Subcutaneous adipose tissue (tissue), 4 donors: ENCODE results near the gene SH3BP2. TPM values are rescaled to one million over a fixed set of nuclear protein-coding genes. Genes with fewer than 3 reads are reported as not detected.

Experiments
- CTCF ChIP-seq: fragments of 450-650 bp; IDR thresholded peaks from one replicate; pipeline ENCODE4 v1.5.1; 2016; ENCODE audit warnings: low read depth, mild to moderate bottlenecking, control low read depth, antibody characterized with exemption, moderate library complexity
- total RNA-seq, 4 donors: library from RNA; depleted of rRNA; stranded (reverse); fragments of >200 nt; gene quantifications; one replicate each; pipeline ENCODE4 v1.1.0, GENCODE V29; 2016

The SH3BP2 gene
- total RNA-seq, 4 donors from 2014 or later: 23.5 to 52.7 (median 43.7) TPM

GRCh38 chr4:2796849-2797544, 4.1 kb downstream of the SH3BP2 start:
- no peak for TF ChIP-seq CTCF

- TF ChIP-seq CTCF: no peak
Measured at GRCh38 chr4:2797545-2798305, 4.8 kb downstream of the SH3BP2 start.

- no peak for TF ChIP-seq CTCF
Measured at GRCh38 chr4:2798399-2799223, 5.7 kb downstream of the SH3BP2 start.

- no peak for TF ChIP-seq CTCF
Measured at GRCh38 chr4:2799224-2799911, 6.5 kb downstream of the SH3BP2 start.

- no peak for TF ChIP-seq CTCF
Measured at GRCh38 chr4:2799971-2800690, 7.2 kb downstream of the SH3BP2 start.

GRCh38 chr4:2800691-2801596, 8.1 kb downstream of the SH3BP2 start:
- TF ChIP-seq CTCF: no peak
